Effector CD8-positive, alpha-beta T cell (primary cell): ENCODE results near the gene PPP1R16B.
"Not testable (repeated sequence)": the region's sequence is repeated elsewhere in the genome, so short reads cannot be mapped to it uniquely, and the experiment has no call there.

ENCODE experiments used
- DNase-seq: peaks from one replicate; lab custom pipeline; 2025; lab: John Stamatoyannopoulos, UW

The PPP1R16B gene

GRCh38 chr20:38935285-38935684, 129.8 kb downstream of the PPP1R16B start:
- DNase-seq: no peak

DNA sequence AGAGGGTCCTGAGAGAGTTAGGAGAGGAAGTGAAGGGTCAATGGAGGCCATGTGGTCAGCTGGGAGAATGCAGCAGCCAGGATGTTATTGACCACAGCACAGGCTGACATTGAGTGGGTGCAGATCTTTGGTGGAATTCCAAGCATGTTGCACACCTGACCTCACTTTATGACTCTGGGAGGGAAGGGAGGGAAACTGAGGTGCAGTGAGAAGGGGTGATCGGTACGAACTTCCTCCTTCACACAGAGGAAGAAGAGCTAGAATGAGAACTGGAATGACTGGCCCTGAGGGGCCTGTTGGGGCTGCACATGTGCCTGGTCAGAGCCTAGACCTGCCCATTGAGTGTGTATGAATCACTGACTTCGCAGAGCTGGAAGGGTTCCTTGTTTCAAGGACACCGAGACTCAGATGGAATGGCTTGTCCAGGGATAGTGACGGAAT, 130.5 kb downstream of the PPP1R16B start:
- no peak for DNase-seq

GRCh38 chr20:38937000-38937399, 131.5 kb downstream of the PPP1R16B start:
- no peak for DNase-seq

- DNase-seq: no peak
These were observed 132.5 kb downstream of the PPP1R16B start for GRCh38 chr20:38937978-38938473.

DNA sequence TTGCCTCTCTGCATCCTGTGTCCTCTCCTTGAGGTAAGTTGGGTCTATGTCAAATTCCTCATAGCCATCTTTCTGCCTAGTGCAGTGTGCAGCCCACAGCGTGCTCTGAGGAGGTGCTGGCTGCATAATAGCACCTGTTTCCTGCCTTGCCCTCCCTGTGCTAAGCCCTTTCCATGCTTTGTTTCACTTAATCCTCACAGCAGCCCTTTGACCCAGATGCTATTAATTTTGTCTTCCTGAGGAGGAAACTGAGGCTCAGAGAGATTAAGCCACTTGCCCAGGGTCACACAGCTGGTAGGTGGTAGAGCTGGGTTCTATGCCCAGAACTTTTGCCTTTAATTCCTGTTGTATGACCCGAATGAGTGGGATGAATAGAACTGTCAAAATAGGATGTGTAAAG, 134.2 kb downstream of the PPP1R16B start:
- no peak for DNase-seq

DNA sequence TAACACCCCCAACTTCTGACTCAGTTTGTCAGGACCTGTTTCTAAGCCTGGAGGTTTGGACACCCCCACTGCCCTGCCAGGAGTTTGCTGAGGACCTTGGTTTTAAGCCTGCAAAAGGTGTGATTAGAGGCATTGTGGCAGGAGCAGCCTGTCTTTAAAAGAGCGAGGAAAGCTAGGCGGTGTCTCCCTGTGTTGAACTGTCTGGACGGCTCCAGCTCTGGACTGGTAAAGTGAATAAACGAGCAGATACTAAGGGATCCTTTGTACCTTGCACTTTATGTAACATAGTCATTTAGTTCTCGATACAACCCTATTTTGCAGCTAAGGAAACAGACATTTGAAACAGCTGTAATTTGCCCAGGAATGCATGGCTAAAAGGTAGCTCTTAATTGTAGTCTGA, 135.1 kb downstream of the PPP1R16B start:
- no peak for DNase-seq

DNA sequence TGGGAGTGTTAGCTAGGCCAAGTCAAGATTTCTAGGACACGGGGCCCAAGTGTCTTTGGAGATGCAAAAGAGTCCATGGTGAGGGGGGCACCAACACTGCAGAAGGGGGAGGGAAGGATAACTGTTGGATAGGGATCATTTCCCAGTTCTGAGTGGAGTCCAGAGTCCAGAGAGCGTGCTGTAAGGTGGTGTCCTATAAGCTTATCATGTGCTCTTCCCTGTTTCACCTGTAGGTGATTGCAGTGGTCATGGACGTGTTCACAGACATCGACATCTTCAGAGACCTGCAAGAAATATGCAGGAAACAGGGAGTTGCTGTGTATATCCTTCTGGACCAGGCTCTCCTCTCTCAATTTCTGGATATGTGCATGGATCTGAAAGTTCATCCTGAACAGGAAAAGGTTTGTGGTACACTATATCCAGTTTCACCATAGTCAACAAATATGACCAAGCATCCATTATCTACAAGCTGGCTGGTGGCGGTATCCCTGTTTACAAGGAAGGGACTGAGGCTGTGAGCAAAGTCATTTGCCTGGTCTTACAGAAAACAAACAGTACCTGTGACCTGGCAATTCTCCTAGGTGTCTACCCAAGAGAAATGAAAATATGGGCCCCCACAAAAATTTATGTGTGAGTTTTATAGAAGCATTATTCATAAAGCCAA, 136.4 kb downstream of the PPP1R16B start:
- DNase-seq: no peak

DNA sequence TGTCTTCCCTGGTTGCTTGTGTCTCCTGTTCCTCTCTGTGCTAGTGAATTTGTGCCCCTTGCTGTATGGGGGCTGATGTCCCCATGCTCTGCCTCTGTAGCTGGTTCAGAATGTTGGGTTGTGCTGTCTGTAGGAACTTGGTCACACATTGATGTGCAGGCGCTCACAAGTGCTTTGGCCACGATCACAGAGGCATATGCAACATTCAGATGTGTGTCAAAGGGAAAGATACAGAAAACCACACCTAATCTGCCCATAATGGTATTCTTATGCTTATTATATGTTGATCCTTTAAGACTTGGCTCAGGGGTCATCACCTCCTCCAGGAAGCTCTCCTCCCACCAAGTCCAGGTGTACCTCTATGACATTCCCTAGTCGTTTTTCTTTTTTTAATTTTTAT, 139.5 kb downstream of the PPP1R16B start:
- no peak for DNase-seq

DNA sequence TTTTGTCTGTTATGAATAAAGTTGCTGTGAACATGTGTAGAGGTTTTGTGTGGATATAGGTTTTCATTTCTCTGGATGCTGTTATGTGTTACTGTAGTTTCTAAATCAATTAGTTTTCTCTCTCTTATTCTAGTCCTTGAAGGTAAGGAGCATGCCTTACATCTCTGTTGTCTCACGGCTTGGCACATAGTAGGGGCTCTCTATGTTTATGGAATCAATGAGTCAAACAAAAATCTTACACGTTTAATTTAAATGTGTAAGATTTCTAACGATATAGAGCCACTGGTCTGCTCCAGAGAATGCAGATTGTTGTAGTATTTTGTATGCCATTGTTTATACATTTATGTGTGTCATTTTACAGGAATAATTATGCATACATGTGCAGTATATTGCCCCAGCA, 141.3 kb downstream of the PPP1R16B start:
- no peak for DNase-seq

- DNase-seq: no peak
These were observed 142.4 kb downstream of the PPP1R16B start for GRCh38 chr20:38947931-38948362.

GRCh38 chr20:38950254-38950653, 144.8 kb downstream of the PPP1R16B start:
- DNase-seq: no peak

GRCh38 chr20:38951611-38952010, 146.1 kb downstream of the PPP1R16B start:
- DNase-seq: no peak

GRCh38 chr20:38952153-38952552, 146.7 kb downstream of the PPP1R16B start:
- DNase-seq: no peak

DNA sequence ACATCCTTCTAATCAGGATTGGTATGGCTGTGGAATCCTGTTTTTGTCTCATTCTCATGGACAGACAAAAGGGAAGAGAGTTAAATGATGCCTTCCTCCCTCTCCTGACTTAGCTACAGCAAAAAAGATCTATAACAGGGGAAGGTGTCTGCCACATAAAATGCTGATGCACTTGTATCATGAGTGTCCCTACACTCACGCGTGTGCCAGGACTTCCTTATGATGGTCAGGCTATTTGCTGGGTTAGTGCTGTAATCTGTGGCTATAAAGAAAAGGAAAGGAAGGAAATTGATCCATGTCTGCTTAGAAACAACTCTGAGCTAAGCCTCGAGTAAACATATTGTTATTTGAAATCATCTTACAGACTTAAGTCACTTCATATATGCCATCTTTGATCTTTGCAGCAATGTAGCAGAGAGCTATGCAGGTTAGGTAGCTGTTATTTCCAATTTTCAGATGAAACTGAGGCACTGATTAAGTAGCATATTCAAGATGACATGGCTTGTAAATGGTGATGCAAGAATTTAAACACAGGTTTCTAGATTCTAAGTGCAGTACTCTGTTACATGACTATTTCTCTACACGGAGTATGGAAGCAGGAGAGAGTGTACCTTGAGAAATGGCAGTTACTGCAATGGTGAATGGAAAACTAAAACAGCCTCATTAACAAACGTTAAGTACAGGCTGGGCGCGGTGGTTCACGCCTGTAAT, 148.3 kb downstream of the PPP1R16B start:
- DNase-seq: no peak

DNA sequence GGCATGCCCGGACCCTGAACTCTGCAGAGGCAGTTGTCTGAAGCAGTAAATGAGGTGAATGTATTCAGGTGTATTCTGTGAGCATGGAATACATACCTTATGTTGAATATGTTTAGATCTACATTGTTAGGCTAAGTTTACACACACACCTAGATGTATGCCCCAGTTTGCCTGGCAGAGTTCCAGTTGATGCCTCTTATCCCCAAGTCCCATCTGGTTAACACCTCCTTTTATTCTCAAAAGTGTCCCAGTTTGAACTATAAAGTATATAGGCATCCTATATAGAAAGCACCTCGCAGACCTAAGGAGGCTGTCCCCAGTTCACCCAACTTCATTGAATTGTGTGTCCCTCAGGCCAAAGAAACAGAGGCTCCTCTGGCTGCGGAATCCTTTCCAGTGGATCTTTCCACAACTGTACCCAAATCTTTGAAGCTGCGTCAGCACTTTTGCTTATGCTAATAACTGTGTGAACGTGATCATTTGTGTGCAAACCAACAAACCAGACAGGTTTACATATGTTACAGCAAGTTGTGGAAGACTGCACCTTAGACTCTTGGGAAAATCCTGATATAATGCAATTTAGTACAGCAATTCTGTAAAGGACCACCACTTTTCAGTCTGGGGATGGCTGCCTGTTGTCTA, 151.9 kb downstream of the PPP1R16B start:
- DNase-seq: no peak

- DNase-seq: no peak
These were observed 152.5 kb downstream of the PPP1R16B start for GRCh38 chr20:38957915-38958485.

DNA sequence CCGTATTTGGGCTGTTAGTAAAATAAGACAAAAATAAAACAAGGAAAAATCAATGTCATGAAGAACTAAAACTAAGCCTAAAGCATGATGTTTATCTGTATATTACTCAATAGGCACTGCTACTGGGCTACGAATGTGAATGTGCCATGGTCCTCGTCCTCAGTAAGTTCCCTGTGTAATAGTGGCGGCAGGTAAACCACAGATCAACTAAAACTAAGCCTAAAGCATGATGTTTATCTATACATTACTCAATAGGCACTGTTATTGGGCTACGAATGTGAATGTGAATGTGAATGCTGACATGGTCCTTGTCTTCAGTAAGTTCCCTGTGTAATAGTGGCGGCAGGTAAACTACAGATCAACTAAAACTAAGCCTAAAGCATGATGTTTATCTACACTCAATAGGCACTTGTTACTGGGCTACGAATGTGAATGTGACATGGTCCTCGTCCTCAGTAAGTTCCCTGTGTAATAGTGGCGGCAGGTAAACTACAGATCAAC, 154.7 kb downstream of the PPP1R16B start:
- not testable (repeated sequence) for DNase-seq

DNA sequence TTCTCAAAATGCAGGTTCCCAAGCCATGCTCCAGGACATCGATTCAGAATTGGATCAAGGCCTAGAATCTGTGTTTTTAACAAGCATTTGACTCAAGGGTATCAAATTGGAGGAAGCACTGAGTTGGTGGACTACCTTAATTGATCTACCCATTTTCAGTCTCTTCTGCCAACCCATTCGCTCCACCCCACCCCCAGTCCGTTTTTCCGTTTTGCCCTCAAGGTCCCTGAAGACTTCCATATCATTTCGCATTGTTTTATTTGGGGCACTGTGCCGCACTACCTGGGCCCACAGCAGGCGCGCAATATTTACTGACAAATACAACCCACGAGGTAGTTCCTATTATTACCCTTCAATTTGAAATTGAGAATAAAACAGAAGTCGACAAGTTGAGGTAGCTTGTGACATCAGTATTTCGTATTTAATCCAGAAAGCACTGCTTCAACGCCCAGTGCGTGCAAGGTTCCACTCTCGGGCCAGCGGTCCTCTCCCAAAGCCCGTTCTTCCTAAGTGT, 156.1 kb downstream of the PPP1R16B start:
- no peak for DNase-seq

GRCh38 chr20:38962044-38962927, 156.8 kb downstream of the PPP1R16B start, which contains the start of gene DHX35:
TSS of gene DHX35 (plus strand) at chr20:38962344. CDS start at chr20:38962368, 24 bp downstream.
- peak; percentile 95 for DNase-seq

DNA sequence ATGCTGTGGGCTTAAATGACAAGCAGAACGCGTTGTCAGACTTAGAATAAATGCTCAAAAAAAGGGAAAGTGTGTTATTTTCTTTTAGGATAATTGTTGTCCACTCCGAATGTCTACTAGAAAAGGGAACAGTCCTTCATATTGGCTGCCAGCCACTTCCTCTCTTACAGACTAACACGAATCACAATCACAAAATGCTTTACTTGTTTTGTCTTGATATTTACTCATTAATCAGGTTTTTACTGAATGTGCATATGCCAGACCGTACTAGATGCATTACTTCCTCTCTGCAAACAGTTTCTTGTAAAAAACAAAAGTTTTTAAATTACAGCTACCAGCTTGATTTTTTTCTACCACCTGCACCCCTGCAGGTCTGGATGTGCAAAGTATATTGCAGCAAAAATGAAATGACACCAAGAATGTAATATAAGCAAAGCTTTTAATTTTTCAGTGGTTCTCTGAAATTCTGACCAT, 157.5 kb downstream of the PPP1R16B start:
- no peak for DNase-seq

DNA sequence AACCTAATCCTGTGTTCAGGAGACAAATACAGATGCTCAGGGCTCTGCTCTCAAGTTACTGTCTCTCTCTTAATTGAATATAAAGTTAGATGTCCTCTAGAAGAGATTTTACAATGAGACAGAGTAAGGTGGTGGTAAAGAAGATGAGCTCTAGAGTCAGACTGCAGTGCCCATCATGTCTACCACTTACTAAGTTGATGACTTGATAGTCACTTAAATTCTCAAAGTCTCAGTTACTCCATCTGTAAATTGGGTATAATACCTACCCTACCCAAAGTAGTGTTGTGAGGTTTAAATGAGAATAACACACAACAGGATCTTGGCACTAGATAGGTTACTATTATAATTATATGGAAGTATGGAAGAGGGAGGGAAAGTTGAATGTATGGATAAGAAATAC, 158.2 kb downstream of the PPP1R16B start:
- no peak for DNase-seq
